ENCODE measurements around the gene DYSF.

- TF ChIP-seq CTCF (IDR thresholded peaks at IDR 0.05) (no peak), EP300 (IDR thresholded peaks at IDR 0.05) (no peak)
These were observed 8.8 kb downstream of the DYSF start for GRCh38 chr2:71462056-71462605.
